Pancreas (tissue), 10 donors: ENCODE data around the gene MAG. TPM values are rescaled to one million over a fixed set of nuclear protein-coding genes. Genes with fewer than 3 reads are reported as not detected.

Experiments
- ATAC-seq, 4 donors: fragments of 200-7000 bp; cut with Tn5 transposase; one replicate each; pipeline versions ENCODE4 v1.8.0 to v1.9.1; 2020; ENCODE audit warnings: mild to moderate bottlenecking in 4 of 4, moderate library complexity in 4 of 4
- DNase-seq, 6 donors: peaks; one replicate each; pipeline ENCODE4 v3.0.0-alpha.2; 2020
- FAIRE-seq: peaks from 2 replicates; lab custom pipeline; 2012; peaks lifted over from hg19 to GRCh38; lab: Jason Lieb, UNC
- H3K27ac ChIP-seq, 4 donors: fragments of 200-600 bp; sonication (generic); 1 replicate in 3 of 4; 2 replicates in 1 of 4; pipeline versions ENCODE4 v1.5.0 to v1.8.0; 2020
- H3K27me3 ChIP-seq, 4 donors: fragments of 200-600 bp; one replicate each; pipeline ENCODE4 v1.8.0; 2021
- H3K36me3 ChIP-seq, 3 donors: fragments of 200-600 bp; sonication (generic) in 1 of 3; one replicate each; pipeline versions ENCODE4 v1.5.0 to v1.8.0; 2020 to 2021
- H3K4me1 ChIP-seq, 3 donors: fragments of 200-600 bp; one replicate each; pipeline ENCODE4 v1.8.0; 2021
- H3K4me3 ChIP-seq, 4 donors: fragments of 200-600 bp; sonication (generic) in 2 of 4; one replicate each; pipeline versions ENCODE4 v1.5.0 to v1.8.0; 2020 to 2021
- H3K9me3 ChIP-seq, 4 donors: fragments of 200-600 bp; one replicate each; pipeline ENCODE4 v1.8.0; 2021
- WGBS, 2 donors: extraction: QIAGEN DNeasy Blood & Tissue Kit; methylation state at CpG; one replicate each; pipeline ENCODE4 v1.1.7; 2013; 5-methylcytosine and 5-hydroxymethylcytosine counted together
- intact Hi-C, 3 donors: fragments of 100-400 bp; cut with DNase I; formaldehyde crosslinking; loops; one replicate each; pipeline versions ENCODE4 v1.11.1 to v1.14.2; 2022
- microRNA-seq, 2 donors: library from miRNA; unstranded; fragments of <30 nt; microRNA quantifications; one replicate each; pipeline versions ENCODE4 to v1.1.0, GENCODE V29; 2019 to 2020
- polyA plus RNA-seq, 2 donors: library from polyadenylated mRNA; stranded (reverse); fragments of 200-250 nt; gene quantifications; one replicate each; pipeline ENCODE4 v1.2.3, GENCODE V29; 2013
- total RNA-seq, 6 donors: library from RNA; stranded (reverse); fragmentation: NEBNext Ultra II Directional in 4 of 6; extraction: Animal tissue kit (Norgen Biotek cat#: 25700) in 4 of 6; gene quantifications; one replicate each; pipeline versions ENCODE4 v1.2.1 to v1.2.4, GENCODE V29; 2021 to 2023
- TF ChIP-seq, protein P1 (sequence below), 4 donors: fragments of 200-600 bp; sonication (generic) in 3 of 4; IDR thresholded peaks; one replicate each; pipeline versions ENCODE4 v1.5.0 to v1.8.0; 2021; ENCODE audit warnings: antibody characterized with exemption in 4 of 4
- donor health status: healthy with polysubstance abuse.
- donor health status: DM: no; HTN: no; CAD: no; lungs with moderate emphysema.
- donor health status: DM: no; HTN: no; CAD: no.
- donor health status: control.
- donor health status: control.
- donor health status: Bipolar disorder and iron deficiency.
- donor health status: DM: yes; HTN: yes; CAD: no.
- donor health status: DM: no; HTN: no; CAD: no.
- donor health status: DM: no; HTN: no; CAD: no.
- donor health status: DM: yes; HTN: yes; CAD: no.

Gene MAG
- total and polyA plus RNA-seq, 8 donors: 0.17 to 0.47 TPM; not detected in 6

DNA sequence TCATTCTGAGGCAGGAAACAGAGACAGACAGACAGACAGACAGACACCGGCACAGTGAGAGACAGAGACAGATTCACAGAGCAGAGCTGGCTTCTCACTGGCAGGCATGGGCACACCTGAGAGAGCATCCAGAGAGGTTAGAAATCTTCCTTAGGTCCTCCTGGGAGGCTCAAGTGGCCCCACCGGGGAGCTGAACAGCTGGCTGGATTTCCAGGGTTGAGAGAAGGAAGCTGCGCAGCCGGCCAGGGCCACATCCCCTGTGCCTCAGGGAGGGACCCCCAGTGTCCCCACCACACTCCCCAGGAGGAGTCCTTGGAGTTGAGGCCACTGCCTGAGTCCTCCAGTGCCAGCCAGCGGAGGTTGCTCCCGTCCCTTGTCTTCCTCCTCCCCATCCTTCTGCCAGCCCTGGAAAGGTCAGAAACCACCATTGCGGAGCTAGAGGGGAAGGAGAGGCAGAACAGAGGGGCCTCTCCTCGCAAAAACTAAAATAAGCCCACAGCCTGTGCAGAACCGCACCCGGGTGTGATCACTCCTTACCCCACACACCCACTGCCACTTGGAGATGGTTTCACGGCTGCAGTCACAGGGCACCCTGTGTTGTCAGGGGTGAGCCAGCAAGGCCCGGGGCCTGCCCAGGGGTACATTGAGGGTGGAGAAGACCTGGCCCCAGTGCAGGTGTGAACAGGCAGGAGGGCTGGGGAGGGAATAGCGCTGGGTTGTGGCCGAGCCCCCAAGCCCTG, 70.5 kb downstream of the MAG start:
- WGBS, 2 donors: 82% methylated on average over 14 of the region's 14 CpGs; no CpG with 5 or more reads in 1 of the 2 donors
- TF ChIP-seq, protein P1, sequence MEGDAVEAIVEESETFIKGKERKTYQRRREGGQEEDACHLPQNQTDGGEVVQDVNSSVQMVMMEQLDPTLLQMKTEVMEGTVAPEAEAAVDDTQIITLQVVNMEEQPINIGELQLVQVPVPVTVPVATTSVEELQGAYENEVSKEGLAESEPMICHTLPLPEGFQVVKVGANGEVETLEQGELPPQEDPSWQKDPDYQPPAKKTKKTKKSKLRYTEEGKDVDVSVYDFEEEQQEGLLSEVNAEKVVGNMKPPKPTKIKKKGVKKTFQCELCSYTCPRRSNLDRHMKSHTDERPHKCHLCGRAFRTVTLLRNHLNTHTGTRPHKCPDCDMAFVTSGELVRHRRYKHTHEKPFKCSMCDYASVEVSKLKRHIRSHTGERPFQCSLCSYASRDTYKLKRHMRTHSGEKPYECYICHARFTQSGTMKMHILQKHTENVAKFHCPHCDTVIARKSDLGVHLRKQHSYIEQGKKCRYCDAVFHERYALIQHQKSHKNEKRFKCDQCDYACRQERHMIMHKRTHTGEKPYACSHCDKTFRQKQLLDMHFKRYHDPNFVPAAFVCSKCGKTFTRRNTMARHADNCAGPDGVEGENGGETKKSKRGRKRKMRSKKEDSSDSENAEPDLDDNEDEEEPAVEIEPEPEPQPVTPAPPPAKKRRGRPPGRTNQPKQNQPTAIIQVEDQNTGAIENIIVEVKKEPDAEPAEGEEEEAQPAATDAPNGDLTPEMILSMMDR (IDR thresholded peaks at IDR 0.05): no peak
- Histone ChIP-seq H3K9me3 (no peaks in the 10 kb centered on the region), H3K4me1 (peaks cover 0 to 3% (median 0%) of the 10 kb centered on the region in 3 donors), H3K4me3 (no peak overlapping the region), H3K36me3 (no peaks in the 10 kb centered on the region), H3K27ac (no peak overlapping the region), H3K27me3 (no peaks in the 10 kb centered on the region)
- DNase-seq (peak in 1 of 6 donors; percentile 3), FAIRE-seq (no peak), ATAC-seq (no peak)
- intact Hi-C loops: no loop called here

DNA sequence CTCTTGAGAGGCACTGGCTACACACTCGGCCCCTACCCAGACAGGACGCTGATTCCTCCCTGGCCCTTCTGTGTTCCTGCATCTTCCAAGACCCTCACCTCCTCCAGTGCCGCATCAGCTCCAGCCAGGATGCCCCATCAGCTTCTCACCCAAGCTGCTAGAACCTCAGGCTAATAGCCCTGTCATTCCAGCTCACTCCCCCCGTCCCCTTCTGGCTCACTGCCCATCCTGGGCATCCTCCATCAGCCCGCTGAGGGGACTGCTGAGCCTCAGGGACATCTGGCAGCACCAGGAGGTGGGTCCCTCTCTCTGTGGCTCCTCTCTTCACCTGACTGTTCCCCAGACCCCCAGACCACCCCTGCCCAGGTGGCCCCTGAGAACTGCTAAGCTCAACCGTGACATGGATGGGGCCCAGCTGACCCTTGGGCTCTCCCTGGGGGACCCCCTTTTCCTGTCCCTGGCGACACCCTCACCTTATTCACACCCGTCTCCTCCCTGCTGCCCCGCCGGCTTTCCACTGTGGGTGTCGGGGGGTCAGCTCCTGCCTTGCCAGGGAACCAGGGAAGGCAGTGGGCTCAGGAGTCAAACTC, 71.1 kb downstream of the MAG start:
- ATAC-seq: no peak
- H3K4me3 ChIP-seq: no peak overlapping the region
- no peak for DNase-seq
- 88% methylated on average over 11 of the region's 11 CpGs; no CpG with 5 or more reads in 1 of the 2 donors for WGBS, 2 donors
- no peaks in the 10 kb centered on the region for H3K27me3 ChIP-seq
- no peak overlapping the region for H3K27ac ChIP-seq
- H3K9me3 ChIP-seq: no peaks in the 10 kb centered on the region
- intact Hi-C loops: no loop called here
- no peaks in the 10 kb centered on the region for H3K36me3 ChIP-seq
- TF ChIP-seq, protein P1 (IDR thresholded peaks at IDR 0.05): no peak
- H3K4me1 ChIP-seq: no peaks in the 10 kb centered on the region
- FAIRE-seq: no peak

Small RNA genes lying within 50 kb of the gene (microRNA-seq; reads per million reads assigned to microRNA genes)
- 0 reads per million in 2 donors for gene MIR5196

Other genes starting within 250 kb of the MAG start
- 10 to 100 TPM; 12.2 to 33.4 (median 16.7) TPM for gene FXYD3, start 176.3 kb upstream of the MAG start, total RNA-seq
- gene FXYD3, start 176.3 kb upstream of the MAG start, polyA plus RNA-seq: 10 to 100 TPM; 33.9 to 59.1 TPM
- gene LGI4, start 157.1 kb upstream of the MAG start, total RNA-seq: 1 to 10 TPM in 5 of 6 donors, under 1 TPM in 1; 0.38 to 2.5 (median 1.7) TPM
- gene LGI4, start 157.1 kb upstream of the MAG start, polyA plus RNA-seq: 10 to 100 TPM in 1 of 2 donors, 1 to 10 TPM in 1; 8.0 to 17.9 TPM
- 1 to 10 TPM; 2.8 to 6.8 (median 4.6) TPM for gene FXYD1, start 153.3 kb upstream of the MAG start, total RNA-seq
- 10 to 100 TPM in 1 of 2 donors, 1 to 10 TPM in 1; 9.3 to 16.1 TPM for gene FXYD1, start 153.3 kb upstream of the MAG start, polyA plus RNA-seq
- under 1 TPM in 1 of 6 donors, not detected in 5; 0.23 TPM for gene FXYD7, start 148.9 kb upstream of the MAG start, total RNA-seq
- under 1 TPM in 1 of 2 donors, not detected in 1; 0.61 TPM for gene FXYD7, start 148.9 kb upstream of the MAG start, polyA plus RNA-seq
- gene FXYD5, start 137.4 kb upstream of the MAG start, total RNA-seq: 10 to 100 TPM in 3 of 6 donors, 1 to 10 TPM in 3; 2.6 to 34.1 (median 9.2) TPM
- gene FXYD5, start 137.4 kb upstream of the MAG start, polyA plus RNA-seq: 100 to 1,000 TPM in 1 of 2 donors, 10 to 100 TPM in 1; 31.9 to 101 TPM
- not detected for gene FAM187B, start 63.4 kb upstream of the MAG start, total RNA-seq
- gene FAM187B, start 63.4 kb upstream of the MAG start, polyA plus RNA-seq: not detected
- gene LSR, start 43.2 kb upstream of the MAG start, total RNA-seq: 100 to 1,000 TPM in 1 of 6 donors, 10 to 100 TPM in 5; 51.6 to 103 (median 67.0) TPM
- gene LSR, start 43.2 kb upstream of the MAG start, polyA plus RNA-seq: 10 to 100 TPM; 46.1 to 67.5 TPM
- 10 to 100 TPM; 46.4 to 84.9 (median 59.8) TPM for gene USF2, start 23.2 kb upstream of the MAG start, total RNA-seq
- gene USF2, start 23.2 kb upstream of the MAG start, polyA plus RNA-seq: 100 to 1,000 TPM; 106 to 112 TPM
- 10 to 100 TPM in 1 of 6 donors, 1 to 10 TPM in 4, under 1 TPM in 1; 0.69 to 10.2 (median 2.2) TPM for gene HAMP, start 9.6 kb upstream of the MAG start, total RNA-seq
- 100 to 1,000 TPM in 1 of 2 donors, 10 to 100 TPM in 1; 24.5 to 138 TPM for gene HAMP, start 9.6 kb upstream of the MAG start, polyA plus RNA-seq
- gene CD22, start 37.0 kb downstream of the MAG start, total RNA-seq: 1 to 10 TPM in 2 of 6 donors, under 1 TPM in 4; 0.32 to 2.1 (median 0.94) TPM
- under 1 TPM; 0.38 to 0.49 TPM for gene CD22, start 37.0 kb downstream of the MAG start, polyA plus RNA-seq
- 1 to 10 TPM in 4 of 6 donors, under 1 TPM in 2; 0.60 to 3.5 (median 1.8) TPM for gene FFAR1, start 55.7 kb downstream of the MAG start, total RNA-seq
- 10 to 100 TPM in 1 of 2 donors, 1 to 10 TPM in 1; 3.6 to 30.1 TPM for gene FFAR1, start 55.7 kb downstream of the MAG start, polyA plus RNA-seq
- gene FFAR3, start 66.3 kb downstream of the MAG start, total RNA-seq: under 1 TPM in 5 of 6 donors, not detected in 1; 0.09 to 0.37 (median 0.26) TPM
- 1 to 10 TPM; 1.5 to 2.7 TPM for gene FFAR3, start 66.3 kb downstream of the MAG start, polyA plus RNA-seq
- gene GPR42, start 78.9 kb downstream of the MAG start, total RNA-seq: under 1 TPM in 2 of 6 donors, not detected in 4; 0.12 to 0.16 TPM
- gene GPR42, start 78.9 kb downstream of the MAG start, polyA plus RNA-seq: under 1 TPM in 1 of 2 donors, not detected in 1; 0.52 TPM
- under 1 TPM in 4 of 6 donors, not detected in 2; 0.20 to 0.95 (median 0.35) TPM for gene FFAR2, start 156.1 kb downstream of the MAG start, total RNA-seq
- 1 to 10 TPM in 1 of 2 donors, under 1 TPM in 1; 0.30 to 2.5 TPM for gene FFAR2, start 156.1 kb downstream of the MAG start, polyA plus RNA-seq
- 1 to 10 TPM in 1 of 6 donors, under 1 TPM in 1, not detected in 4; 0.35 to 1.1 TPM for gene KRTDAP, start 198.3 kb downstream of the MAG start, total RNA-seq
- 1 to 10 TPM; 1.4 to 2.0 TPM for gene KRTDAP, start 198.3 kb downstream of the MAG start, polyA plus RNA-seq
- 10 to 100 TPM; 48.5 to 86.7 (median 60.0) TPM for gene DMKN, start 221.5 kb downstream of the MAG start, total RNA-seq
- 100 to 1,000 TPM; 133 to 197 TPM for gene DMKN, start 221.5 kb downstream of the MAG start, polyA plus RNA-seq
- not detected for gene SBSN, start 236.2 kb downstream of the MAG start, total RNA-seq
- gene SBSN, start 236.2 kb downstream of the MAG start, polyA plus RNA-seq: under 1 TPM; 0.15 to 0.16 TPM
- not detected for gene GAPDHS, start 241.3 kb downstream of the MAG start, total RNA-seq
- gene GAPDHS, start 241.3 kb downstream of the MAG start, polyA plus RNA-seq: not detected